ENCODE data around the gene ZNF90.
"Not testable (repeated sequence)": the region's sequence is repeated elsewhere in the genome, so short reads cannot be mapped to it uniquely, and the experiment has no call there.

DNA sequence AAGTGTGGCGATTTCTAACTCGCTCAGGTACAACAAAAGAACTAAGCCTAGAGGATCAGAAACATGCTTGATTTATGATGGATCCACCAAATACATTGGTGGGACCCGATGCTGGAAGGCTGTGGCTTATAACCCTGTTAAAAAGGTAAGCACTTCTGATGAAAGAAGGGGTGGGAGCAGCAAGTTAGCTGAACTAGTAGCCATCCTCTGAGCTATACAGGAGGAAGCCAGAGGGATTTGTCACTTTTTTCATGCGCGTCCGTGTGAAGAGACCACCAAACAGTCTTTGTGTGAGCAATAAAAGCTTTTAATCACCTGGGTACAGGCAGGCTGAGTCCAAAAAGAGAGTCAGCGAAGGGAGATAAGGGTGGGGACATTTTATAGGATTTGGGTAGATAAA is 9.2 kb upstream of the ZNF90 start:
- TF ChIP-seq EP300 (IDR thresholded peaks at IDR 0.05), result not testable (repeated sequence)
- TF ChIP-seq, protein P1, sequence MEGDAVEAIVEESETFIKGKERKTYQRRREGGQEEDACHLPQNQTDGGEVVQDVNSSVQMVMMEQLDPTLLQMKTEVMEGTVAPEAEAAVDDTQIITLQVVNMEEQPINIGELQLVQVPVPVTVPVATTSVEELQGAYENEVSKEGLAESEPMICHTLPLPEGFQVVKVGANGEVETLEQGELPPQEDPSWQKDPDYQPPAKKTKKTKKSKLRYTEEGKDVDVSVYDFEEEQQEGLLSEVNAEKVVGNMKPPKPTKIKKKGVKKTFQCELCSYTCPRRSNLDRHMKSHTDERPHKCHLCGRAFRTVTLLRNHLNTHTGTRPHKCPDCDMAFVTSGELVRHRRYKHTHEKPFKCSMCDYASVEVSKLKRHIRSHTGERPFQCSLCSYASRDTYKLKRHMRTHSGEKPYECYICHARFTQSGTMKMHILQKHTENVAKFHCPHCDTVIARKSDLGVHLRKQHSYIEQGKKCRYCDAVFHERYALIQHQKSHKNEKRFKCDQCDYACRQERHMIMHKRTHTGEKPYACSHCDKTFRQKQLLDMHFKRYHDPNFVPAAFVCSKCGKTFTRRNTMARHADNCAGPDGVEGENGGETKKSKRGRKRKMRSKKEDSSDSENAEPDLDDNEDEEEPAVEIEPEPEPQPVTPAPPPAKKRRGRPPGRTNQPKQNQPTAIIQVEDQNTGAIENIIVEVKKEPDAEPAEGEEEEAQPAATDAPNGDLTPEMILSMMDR (IDR thresholded peaks at IDR 0.05), result not testable (repeated sequence)

Measured in upper lobe of left lung (tissue), 4 donors.